HG03442 (cell line): ENCODE data around the gene ZP1.
A peak's percentile ranks its signal among the peaks of the same experiment; 100 is the strongest.
"Not testable (repeated sequence)": the region's sequence is repeated elsewhere in the genome, so short reads cannot be mapped to it uniquely, and the experiment has no call there.

ENCODE experiments used
- ATAC-seq: cut with Tn5 transposase; IDR thresholded peaks from one replicate; pipeline ENCODE4 v1.9.1; 2021; ENCODE audit warnings: mild to moderate bottlenecking, moderate library complexity; ENCODE audit not compliant: unreplicated experiment

The ZP1 gene

DNA sequence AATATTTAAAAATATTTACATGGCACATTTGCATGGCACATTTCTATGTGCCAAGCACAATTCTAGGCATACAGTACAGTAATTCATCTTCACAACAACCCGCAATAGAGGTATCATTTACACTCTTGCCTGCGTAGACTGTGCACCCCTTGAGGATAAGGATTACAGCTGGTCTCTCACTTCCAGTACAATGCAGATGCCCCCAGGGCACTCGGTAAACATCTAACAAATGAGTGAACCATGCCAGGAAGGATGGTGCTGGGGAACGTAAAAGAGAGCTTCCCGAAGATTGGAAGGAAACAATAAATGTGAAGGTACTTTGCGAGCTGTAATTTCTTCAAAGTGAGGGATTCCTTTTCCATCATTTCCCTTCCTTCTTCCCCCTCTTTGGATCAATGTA lies 37.7 kb downstream of the ZP1 start:
- ATAC-seq = no peak

DNA sequence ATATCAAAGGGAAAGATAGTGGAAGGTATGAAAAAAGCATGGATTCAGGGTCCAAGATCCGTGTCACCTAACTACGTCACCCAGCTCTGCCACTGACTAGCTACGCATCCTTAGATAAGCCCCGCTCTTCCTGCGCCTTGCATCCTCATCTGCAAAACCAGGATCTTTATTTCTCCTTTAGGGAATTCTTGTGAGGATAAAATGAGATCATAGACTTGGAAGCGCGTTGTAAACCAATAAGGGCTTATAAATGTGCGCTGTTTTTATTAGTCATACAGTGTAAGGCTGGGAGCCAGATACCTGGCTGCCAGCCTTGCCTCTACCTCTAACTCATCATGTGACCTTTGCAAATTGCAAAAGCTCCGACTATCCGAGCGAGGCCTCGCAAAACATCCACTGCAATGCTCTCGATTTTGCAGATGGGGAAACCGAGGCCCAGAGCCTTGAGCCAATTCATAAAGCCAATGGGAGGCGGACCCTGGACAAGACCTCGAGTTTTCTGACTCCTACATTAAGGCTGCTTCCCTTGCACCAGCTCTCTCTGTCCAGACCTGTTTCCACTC lies 38.3 kb downstream of the ZP1 start:
- ATAC-seq = no peak

DNA sequence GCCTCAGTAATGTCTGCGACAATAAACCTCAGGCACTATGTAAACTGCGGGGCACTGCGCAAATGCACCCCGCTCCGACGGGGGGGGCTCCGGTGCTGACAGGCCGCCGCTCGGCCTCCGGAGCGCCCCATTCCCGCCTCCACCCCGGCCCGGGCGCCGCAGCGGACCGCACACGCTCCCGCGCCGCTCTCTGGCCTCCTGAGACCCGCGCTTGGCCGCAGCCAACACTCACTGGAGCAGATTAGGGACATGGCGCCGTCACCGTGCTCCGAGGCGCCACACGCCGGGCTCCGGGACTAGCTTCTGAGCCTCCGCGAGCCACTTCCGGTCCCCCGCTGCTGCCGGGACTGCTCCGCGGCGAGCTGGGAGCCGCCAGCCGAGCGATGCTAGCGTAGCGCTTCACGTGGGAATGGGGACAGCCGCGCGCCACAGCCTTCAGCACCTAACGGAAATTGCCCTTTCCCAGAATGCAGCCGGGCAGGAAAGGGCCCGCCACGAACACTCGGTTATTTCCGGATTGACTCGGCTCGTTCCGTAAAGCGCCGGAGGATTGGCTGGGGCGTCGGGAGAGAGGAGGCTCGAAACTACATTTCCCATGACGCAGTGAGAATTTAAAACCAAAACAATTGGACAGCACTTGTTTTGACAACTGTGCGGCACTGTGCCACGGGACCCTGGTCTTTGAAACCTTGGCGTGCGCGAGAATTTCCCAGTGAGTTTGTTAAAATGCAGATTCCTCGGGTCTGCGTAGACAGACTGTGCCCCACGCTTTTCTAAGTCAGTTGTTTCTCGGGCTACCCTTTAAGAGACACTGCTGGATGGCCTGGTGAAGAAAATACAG lies 39.0 kb downstream of the ZP1 start, which contains the start of gene PRPF19:
PRPF19 (minus strand) TSS at position 454 of the 841 bp plus-strand sequence; CDS start at position 251, 203 bp downstream.
- peak; percentile 75 for ATAC-seq

DNA sequence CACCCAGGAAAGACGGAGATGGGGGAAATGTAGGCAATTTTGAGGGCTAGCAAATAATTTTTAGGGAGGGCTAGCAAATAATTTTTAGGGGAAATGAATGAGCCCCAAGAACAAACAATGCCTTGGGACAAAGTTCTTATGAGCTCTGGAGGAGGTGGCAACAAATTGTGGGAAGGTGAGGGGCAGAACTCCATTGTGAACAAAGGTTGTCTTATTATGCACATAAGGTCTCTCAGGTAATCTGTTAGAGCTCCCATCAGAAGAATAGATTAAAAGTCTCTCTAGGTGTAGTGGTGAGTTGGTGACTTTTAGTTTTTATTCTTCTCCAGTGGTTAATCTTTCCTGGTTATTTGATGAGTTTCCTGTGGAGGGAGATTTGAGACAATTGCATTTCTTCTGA lies 41.5 kb downstream of the ZP1 start:
- ATAC-seq = no peak

DNA sequence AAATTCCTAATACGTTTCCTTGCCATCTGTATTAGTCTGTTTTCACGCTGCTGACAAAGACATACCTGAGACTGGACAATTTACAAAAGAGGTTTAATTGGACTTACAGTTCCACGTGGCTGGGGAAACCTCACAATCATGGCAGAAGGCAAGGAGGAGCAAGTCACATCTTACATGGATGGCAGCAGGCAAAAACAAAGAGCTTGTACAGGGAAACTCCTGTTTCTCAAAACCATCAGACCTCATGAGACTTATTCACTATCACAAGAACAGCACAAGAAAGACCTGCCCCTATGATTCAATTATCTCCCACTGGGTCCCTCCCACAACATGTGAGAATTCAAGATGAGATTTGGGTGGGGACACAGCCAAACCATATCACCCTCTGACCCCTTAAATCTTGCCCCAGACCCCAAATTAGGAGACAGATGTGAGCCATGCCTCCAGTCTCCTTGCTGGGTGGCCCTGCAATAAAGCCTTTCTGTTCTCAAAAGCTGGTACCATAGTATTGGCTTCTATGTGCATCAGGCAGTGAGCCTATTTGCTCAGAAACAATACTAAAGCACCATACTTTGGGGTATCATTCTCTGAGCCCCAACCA lies 42.4 kb downstream of the ZP1 start:
- not testable (repeated sequence) for ATAC-seq

DNA sequence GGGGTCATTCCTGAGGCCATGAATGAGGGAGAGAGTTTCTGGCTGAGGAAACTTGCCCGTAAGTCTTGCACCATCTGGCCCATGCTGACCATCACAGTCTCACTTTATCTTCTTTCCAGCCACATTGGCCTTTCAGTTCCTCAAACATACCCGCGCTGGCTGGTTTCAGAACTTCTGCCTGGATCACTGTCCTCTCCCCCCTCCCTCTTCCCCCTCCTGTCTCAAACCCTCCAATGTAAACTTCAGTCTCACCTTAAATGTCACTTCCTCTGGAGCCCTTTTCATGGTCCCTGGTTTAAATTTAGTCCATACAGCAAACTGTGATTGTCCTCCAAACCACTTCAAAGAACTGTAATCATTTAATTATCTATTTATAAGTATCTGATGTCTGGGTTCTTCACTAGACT lies 42.9 kb downstream of the ZP1 start:
- ATAC-seq = peak; percentile 37

DNA sequence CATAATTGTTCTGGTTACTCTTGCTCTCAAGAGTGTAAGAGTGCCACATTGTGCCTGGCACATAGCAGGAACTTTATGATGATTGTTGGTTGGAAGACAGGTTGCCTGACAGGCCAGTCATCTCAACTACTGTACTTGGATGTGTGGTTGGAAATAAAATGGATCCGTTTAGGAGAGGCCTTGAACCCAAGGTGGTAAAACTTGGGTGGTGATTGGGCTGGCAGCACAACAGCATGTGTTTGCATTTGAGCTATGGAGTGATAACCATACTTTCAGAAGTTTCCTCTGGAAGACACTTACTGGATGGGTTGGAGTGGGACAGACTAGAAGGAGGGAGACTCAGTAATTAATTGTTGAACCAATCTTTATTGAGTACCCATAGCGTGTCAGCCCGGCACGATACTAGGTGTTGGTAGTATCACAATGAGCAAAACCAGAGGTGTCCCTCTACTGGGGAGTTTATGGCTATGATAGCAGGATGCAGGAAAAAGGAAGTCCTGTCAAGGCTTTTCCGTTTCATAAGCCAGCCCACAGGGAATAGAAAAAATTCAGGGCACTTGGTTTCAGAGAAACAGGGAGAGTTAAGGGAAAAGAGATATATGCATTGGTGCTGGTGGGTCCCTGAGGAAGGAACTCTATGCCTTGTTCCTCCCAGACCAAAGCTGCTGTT lies 43.5 kb downstream of the ZP1 start:
- ATAC-seq = no peak

DNA sequence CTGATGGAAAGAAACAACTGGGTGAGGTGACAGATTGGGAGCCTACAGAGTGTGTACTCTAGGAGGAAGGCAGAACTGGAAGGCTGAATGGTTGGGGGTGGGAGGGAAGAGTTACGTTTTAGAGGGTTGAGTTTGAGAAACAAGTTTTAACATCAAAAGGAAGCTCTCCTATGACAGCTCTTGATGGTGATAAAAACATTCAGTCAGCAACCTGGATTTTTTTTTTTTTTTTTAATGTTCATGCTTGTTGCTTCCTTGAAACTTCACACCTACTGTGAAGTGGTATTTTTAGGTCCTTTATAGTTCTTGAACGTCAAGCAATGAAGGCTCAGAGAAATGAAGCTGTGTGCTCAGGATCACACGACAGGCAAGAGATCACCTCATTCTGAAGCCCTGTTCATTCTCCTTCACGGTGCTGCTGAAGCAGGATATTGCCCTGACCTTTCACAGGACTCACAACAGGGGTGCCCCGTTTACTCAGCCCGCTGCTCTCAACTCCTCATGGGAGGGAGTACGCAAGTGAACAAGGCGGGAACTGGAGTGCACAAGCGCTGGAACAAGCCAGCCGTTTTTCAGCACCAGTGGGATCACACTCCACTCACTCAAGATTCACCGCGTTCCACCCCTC lies 45.0 kb downstream of the ZP1 start:
- no peak for ATAC-seq

DNA sequence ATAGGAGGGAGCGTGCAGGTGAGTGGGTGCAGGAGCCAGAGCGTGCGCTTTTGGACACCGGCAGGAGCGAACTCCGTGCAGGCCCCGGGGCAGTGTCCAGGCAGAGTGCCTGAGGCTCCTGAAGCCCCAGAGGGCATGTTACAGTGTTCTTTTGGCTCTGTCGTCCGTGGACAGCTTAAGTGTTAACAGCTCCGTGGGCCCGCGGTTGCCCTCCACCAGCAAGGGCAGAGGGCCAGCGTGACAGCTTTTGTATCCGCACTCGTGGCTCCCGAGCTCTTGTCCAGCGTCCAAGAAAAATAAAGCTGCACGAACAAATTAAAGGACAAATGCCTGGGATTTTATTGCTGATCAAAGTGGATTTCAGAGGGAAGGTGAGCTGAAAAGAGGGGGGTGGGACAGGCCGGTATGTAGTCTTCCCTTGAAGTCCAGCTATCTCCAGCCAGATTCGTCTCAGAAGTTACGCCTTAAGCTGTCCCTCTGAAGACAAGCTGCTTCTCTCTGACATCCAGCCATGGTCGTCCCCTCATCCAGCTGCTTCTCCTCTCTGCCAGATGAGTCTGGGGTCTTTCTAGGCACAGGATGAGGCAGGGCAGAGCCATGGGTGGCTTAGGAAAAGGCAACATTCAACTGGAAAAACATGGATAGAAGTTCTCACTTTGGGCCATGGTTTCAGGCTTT lies 45.6 kb downstream of the ZP1 start:
- no peak for ATAC-seq

DNA sequence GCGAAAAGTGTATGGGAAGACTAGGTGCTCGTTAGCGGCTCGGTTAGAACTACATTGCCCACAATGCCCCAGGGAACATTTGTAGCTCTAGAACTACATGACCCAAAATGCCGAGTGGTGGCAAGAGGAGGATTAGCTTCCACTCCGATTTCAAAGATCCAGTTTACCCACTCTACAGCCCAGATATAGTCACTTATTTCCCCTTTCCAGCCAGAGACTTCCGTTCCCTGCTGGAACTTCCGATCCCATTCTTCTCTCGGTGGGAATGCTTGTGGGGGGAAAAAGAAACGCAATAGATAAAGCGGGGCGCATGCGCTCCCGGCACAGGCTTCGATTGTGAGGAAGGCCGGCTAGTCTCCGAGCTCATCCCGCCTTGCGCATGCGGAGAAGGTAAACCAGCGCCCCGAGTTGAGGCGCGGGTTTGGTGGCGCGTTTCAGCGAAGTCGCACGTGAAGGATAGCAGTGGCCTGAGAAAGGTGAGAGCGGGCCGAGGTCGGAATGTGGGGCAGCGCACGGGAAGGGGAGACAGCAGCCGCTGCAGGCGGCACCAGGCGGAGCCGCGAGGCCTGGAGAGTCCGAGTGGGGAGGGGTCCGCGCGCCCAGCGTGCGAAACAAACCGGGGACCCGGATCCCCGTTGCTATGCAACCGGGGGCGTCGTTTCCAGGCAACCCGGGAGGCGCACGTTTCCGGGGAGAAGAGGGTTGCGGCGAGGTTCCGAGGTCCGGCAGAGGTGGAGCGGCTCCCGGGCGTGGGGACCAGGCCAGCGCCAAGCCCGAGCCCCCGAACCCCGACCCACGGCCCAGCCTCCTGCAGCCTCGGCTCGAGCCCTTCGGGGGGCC lies 46.7 kb downstream of the ZP1 start, which contains the start of gene TMEM109:
TMEM109 (plus strand) TSS at position 366 of the 840 bp plus-strand sequence. CDS start 5,536 bp downstream, outside the sequence.
- ATAC-seq = peak; percentile 39

DNA sequence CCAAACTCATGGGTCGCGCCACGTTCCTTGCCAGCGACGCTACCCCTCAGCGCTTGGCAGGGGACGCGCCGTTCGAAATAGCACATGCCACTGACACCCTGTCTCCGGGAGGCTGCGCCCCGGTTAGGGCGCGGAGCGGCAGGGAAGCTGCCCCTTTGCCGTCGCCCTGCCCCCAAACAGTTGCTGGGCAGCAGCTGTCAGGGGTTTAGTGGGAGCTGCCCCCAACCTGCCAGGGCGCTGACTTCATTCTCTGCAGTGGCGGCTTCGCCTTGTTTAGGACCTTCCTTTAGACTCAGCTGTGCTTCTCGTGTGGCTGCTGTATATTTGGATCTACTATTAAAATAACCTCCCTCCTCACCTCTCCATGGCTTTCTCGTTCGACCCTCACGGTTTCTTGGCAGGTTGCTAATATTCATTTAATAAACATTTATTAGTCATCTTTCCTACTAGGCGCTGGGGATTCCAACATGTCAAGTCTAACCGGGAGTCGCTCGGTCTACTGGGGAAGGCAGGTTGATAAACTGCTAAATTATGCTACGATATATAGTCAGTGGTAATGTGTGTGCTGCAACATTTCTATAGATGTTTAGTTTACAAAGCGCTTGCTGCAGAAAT lies 47.4 kb downstream of the ZP1 start:
- ATAC-seq = peak; percentile 0

DNA sequence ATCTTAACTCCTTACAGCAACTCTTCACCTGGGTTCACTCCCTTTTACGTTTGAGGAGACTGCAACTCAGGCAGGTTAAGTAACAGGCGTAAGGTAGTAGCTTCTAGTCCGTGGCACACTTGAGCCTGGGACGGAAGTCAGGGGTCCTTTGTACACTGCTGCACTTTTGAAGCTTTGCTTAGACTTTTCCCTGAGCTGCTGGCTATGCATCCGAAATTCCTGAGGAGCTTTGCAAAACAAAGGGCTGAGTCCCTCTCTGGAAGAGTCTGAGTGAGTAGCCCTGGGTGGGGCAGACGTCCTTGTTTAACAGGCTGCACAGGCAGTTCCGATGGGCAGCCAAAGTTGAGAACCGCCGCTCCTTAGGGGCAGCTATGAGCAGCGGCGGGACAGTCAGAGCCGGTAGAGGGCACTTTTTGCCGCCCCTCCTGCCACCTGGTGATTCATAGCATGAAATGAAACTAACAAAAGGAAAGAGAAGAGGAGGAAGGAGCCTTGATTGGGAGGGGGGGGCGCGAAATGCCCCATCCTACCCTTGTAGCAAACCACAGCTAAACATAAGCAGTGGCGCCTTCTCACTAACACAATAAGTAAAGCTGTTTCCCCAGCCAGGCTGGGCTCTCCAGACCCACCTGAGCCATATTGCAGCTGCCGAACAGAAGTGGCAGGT lies 48.0 kb downstream of the ZP1 start:
- ATAC-seq = peak; percentile 51

DNA sequence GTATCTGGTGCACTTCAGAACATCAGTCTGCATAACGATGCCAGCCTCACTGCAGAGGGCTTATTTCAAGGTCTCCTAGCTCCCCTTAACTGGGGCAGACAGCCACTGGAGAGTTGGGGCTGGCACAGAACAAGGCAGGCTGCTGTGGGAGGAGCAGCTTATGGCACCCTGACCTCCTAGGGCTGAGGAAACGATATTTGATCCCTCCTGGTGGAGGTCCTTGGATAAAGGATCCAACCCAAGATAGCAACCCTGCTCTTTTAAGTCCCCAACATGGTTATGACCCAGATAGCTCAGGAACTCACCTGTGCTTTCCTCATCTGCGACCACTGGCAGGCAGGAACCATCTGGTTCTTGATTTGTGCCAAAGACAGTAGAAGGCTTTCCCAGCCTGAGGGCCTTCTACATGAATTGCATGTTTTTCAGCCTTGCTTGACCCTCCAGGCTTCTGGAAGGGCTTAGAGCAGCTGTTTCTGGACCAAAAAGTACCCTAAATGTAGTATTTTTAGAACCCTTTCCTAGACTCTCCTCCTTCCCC lies 49.4 kb downstream of the ZP1 start:
- no peak for ATAC-seq

DNA sequence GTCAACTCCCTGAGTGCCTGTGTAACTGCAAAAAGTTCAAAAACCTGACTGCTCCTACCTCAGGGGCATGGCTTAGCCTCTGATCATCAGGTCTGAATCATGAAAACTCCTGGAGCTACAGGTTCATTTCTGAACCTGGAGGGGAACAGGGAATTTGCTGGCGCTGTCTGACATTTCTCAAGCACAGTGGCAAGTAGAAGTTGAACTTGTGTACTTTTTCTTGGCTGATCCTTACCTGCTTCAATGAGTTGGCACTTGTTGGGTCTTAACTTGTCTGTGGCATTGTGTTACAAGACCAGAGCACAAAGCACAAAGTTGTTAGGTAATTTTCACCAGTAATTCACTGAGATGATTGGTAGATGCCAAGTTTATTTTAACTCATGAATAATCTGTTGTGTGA lies 49.9 kb downstream of the ZP1 start:
- ATAC-seq = no peak

DNA sequence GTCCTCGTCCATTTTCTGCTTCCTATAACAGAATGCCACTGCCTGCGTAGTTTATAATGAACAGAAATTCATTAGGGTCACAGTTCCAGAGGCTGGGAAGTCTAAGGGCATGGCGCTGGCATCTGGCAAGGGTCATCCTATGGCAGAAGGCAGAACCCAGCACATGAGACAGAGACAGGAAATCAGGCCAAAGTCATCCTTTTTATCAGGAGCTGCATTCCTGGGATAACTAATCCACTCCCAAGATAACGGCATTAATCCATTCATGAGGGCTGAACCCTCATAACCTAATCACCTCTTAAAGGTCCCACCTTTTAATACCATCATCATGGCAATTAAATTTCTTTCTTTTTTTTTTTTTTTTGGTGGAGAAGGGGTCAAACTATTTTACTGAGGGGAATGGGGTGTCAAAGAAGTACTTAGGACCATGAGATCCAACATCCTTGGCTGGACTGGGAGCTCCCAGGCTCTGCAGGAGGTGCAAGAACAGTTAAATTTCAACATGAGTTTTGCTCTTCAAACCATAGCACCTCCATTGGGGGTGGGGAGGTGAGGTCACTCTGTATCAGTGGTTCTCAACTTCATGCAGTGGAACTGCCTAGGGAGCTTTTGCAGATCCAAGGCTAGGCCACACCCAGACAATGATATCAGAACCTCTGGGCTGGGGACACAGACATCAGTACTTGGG lies 51.1 kb downstream of the ZP1 start:
- no peak for ATAC-seq

DNA sequence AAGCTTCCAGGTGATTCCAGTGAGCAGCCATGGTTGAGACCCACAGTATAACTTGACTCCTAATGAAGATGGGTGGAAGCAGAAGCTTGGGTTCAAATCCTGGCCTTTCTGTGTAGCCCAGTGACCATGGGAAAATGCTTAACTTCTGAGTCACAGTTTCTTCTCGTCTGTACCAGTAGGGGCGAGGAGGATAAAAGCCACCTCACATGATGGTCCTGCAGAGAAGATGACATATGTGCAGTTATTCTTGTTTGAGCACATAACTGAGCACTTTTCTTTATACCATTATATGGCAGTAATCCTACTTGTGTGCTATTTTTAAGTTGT lies 51.6 kb downstream of the ZP1 start:
- no peak for ATAC-seq

DNA sequence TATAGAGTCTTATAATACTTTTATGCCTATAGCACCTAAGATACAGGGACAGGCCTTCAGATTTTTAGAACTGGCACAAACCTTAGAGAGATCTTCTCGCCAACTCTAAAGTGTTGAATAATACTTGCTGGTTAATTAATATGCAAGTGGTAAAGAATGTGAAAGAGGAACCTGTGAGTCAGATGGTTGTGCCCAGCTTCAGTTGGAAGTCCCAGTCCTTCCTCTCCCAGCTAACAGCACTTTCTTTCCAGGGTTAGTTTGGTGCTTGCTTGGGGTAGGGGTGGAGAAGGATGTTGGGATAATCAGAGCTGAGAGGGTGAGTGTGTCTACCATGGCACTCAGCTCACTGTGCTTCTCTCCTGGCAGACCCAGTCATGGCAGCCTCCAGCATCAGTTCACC lies 52.0 kb downstream of the ZP1 start:
- ATAC-seq = no peak

DNA sequence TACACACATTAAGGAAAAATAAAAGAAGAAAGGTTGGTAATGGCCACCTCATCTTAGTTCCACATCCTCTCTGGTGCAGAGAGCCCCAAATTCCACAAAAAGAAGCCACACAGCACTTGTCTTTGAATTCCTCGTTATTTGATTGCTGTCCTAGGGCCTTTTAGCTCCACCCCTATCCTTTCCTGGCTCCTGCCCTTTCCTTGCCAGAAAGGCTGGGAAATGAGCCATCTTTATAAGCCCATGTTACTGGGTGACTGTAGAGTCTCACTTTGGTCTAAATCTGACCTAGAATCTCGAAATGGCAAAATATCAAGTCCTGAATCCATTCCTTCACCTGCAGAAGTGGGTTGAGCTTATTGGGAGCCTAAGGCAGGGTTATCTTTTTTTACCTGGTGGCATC lies 52.6 kb downstream of the ZP1 start:
- ATAC-seq = no peak
